Fibroblast of skin of abdomen (primary cell): ENCODE measurements around the gene EPS15.
"Not testable (repeated sequence)": the region's sequence is repeated elsewhere in the genome, so short reads cannot be mapped to it uniquely, and the experiment has no call there.

Source experiments
- DNase-seq: peaks from one replicate; pipeline ENCODE4 v3.0.0-alpha.2; 2013

EPS15 gene

DNA sequence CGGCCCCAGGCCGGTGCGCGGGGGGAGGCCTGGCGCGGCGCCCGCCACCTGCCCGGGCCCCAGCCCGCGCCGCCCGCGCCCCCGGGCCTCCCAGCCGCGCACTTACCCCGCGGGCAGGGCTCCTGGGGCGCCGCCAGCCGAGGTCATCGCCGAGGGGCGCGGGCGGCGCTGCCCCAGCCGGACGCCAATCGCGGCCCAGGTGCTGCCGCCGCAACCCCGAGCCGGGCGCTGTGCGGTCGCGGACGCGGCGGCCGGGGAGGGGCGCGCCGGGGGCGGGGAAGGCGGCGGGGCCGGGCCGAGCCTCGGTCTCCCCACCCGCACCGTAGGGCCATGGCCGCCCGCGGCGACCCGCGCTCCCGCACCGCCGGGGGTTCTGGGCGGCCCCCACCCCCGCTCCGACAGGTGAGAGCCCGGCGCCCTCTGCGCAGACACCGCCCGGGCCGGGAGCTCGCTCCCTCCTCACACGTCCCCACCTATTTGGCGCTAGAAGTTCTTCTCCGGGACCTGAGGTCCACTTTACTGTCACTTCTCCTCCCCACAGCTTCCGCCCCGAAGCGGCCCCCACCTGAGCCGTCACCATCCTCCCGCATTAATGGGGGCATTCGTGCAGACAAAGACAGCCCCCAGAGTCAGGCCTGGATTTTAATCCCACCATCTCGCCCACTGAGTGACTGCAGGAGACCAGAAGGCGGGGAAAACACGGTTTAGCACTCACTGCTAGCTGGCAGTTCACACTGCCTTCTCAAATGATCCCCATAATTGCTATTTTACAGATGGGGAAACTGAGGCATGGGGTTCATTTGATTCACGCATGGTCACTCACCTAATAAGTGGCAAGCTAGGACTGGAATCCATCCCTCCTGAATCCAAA lies 188.5 kb downstream of the EPS15 start, which contains the start of gene TTC39A:
TTC39A (minus strand) TSS at position 232 of the 871 bp plus-strand sequence; CDS start at position 147, 85 bp downstream.
- no peak for DNase-seq

DNA sequence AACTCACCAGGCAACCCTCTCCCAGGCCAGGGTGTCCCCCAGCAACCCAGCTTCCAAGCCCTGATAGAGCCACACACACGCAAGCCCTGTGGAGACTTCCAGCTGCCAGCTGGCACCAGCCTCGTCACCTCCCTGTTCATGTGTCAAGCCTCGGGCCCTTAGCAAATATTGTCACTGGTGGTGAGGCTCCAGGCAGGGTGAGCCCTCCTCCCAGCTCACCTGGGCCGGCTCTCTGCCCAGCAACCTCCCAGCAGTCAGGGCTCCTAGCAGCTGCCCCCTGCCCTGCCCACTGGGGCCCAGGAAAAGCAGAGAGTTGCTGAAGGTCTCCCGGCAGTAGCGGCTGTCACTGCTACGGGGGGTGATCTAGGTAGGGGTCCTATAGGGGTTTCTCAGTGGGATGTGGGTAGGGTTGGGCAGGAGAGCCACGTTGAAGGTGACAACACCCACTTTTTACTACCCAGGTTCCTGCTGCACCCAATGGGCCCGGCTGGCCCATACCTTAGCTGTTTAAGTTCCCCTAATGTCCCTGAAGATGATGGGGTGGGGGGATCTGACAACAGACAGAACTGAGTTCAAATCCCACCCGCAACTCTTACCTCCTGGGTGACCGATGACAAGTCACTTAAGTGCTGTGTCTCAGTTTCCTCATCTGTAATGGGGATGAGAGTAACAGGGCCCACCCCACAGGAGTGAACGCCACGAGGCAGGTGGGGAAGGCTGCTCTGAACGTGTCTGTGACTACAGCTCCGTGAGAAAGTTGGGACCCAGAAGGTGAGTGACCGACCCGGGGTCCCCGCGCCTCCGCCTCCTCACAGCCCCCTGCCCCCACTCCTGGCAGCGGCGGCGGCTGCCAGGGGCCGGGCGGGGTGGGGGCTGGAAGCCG lies 189.4 kb downstream of the EPS15 start:
- no peak for DNase-seq

DNA sequence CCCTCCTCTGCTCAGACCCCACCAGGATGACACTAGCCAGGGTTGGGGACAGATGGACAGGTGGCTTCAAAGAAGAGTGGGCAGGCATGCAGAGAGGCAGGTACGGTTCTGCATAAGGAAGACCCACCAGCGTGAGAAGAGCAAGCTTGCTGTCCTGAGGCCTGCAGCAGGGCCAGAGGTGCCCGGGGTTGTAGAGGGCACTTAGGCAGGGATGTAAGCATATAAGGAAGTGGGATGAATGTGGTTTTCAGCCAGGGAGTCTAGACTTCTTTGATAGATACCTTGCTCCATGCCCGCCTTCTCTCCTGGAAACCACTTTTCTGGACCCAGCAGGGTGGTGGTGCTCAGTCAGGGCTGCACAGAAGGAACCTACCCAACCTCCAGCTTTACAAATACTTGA lies 190.1 kb downstream of the EPS15 start:
- no peak for DNase-seq

DNA sequence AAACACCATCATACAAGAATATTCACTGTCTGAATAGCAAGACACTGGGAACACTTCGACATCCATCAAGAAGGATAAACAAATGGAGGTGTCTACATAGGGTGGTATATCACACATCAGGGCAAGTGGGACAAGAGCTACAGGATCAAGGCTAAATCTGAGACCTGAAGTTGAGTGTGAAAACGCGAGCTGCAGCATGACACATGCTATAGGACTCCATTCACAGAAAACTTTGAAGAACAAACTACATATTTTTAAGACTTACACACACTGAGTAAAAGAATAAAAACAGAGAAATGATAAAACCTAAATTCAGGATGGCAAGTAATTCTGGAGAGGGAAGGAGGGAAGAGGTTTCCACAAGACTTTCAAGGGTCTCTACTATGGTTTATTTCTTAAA lies 190.8 kb downstream of the EPS15 start:
- peak; percentile 52 for DNase-seq

DNA sequence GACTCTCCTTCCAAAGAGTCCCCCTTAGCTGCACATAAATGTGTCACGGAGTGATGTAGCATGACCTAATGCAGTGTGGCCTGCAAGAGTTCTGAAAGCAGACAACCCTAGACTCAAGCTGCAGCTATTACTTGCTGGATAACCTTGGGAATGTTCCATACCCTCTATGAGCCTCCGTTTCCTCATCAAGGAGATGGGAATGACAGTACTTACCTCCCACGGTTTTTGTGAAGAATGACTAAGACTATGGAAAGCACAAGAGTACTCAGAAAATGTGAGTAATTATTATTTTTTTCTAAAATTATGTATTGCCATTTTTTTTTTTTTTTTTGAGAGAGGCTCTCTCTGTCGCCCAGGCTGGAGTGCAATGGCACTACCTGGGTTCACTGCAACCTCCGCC lies 191.7 kb downstream of the EPS15 start:
- DNase-seq: no peak

DNA sequence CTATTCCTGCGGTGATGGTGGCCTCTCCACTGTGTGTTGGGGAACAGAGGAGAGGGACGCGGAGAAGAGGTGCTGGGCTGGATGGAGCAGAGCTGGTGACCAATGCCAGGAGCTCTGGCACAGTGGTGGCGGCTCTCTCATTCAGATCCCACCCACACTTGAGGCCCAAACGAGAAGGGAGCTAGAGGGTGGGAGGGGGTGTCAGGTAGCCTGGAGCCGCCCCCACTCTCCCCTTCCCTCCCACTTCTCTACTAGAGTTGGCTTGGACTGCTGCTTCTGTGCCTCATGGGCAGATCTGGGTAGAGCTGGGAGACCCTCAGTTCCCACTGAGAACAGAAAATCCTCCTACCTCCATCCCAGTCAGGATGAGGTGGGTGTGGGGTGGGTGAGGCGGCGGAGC lies 192.2 kb downstream of the EPS15 start:
- no peak for DNase-seq

DNA sequence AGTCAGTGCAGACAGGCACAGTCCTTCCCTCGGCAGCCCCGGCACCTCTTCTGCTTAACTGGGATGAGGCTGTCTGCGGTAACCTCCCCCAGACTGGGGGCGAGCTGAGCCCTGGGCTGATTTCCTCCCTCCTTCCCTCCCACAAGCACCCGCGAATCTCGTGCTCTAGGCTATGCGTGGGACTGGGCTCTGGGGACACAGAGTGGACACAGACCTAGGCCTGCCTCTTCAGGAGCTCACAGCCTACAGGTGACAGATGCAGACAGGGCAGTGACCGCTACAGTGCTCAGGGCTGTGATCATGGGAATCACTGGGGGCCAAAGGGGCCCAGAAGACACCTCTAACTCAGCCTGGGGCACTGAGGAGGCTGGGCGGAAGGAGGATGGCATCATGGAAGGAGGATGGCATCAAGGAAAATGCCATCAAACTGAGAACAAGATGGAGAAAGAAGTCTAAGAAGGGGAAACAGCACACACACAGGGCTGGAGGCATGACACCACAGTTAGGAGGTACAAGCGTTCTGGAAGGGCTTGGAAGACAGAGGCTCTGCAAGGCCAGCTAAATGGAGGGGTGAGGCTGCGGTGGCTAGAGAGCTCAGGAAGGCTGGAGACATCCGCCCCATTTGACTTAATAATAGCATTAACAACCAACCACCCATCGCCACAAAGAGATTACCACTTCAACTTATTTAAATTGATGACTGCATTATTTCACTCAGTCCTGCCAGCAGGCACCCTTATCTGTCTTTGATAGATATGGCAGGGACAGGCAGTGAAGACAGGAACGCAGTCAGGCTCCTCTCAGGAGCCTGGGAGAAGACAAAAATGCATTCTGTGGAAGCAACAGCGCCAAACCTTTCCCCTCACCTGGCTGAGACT lies 192.9 kb downstream of the EPS15 start:
- DNase-seq: no peak

DNA sequence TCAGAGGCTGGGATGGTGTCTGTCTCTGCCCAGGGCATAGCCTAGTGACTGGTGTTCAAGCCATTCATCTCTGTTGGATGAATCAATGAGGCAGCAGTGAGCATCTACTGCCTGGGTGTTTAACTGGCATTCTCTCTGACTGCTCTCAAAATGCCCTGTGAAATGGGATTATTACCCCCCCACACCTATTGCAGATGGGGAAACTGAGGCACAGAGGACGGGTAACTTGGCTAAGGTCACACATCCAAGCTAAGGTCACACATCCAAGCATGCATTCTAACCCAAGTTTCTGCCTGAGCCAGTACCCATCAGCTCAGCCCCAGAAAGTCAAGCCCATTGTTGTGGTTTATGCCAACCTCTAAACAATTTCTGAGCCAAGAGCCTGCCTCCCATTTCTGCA lies 193.7 kb downstream of the EPS15 start:
- DNase-seq: no peak

DNA sequence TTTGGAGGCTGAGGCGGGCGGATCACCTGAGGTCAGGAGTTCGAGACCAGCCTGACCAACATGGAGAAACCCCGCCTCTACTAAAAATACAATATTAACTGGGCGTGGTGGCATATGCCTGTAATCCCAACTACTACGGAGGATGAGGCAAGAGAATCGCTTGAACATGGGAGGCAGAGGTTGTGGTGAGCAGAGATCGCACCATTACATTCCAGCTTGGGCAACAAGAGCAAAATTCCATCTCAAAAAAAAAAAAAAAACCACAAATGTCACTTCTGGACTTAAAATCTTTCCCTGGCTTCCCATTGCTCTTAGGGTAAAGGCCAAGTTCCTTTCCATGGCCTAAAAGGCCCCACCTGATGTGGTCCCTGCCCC lies 194.1 kb downstream of the EPS15 start:
- not testable (repeated sequence) for DNase-seq

DNA sequence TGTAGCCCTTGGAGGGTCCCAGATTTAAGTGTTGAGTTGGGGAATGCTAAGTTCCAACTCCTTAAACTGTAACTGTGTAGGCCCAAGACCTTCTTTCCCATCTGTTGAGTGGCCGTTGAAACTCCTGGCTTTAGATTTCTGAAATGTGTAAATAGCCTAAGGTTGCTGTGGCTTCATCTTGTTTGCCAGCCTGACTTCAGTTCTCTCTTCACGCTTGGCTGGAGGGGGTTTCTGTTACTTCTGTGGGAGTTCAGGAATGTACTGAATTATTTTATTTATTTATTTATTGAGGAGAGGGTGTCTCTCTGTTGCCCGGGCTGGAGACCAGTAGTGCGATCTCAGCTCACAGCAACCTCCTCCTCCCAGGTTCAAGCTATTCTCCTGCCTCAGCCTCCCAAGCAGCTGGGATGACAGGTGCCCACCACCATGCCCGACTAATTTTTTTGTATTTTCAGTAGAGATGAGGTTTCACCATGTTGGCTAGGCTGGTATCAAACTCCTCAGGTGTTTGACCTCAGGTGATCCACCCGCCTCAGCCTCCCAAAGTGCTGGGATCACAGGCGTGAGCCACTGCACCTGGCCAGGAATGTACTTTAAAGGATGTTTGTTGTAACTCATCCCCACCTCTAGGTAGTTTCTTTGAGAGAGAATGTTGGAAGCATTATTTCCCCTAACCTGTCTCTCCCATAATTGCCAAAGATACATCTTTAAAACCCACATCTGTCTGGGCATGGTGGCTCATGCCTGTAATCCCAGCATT lies 194.6 kb downstream of the EPS15 start:
- no peak for DNase-seq

DNA sequence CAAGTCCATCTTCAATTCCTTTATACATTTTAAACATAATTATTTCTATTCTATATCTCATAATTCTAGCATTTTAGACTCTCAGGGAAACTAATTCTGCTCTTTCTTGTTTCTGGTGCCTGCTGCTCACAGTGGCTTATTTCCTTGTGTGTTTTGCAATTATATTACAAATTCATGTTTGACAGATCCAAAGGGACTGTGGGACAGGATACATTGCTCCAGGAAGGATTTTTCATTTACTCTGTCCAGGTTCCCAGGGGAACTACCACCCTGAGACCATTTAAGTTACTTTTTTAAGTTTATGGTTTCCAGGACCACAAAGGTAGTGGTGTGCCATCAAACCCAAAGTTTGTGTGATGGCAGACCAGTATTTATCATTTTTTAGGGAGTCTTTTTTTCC lies 195.3 kb downstream of the EPS15 start:
- no peak for DNase-seq

DNA sequence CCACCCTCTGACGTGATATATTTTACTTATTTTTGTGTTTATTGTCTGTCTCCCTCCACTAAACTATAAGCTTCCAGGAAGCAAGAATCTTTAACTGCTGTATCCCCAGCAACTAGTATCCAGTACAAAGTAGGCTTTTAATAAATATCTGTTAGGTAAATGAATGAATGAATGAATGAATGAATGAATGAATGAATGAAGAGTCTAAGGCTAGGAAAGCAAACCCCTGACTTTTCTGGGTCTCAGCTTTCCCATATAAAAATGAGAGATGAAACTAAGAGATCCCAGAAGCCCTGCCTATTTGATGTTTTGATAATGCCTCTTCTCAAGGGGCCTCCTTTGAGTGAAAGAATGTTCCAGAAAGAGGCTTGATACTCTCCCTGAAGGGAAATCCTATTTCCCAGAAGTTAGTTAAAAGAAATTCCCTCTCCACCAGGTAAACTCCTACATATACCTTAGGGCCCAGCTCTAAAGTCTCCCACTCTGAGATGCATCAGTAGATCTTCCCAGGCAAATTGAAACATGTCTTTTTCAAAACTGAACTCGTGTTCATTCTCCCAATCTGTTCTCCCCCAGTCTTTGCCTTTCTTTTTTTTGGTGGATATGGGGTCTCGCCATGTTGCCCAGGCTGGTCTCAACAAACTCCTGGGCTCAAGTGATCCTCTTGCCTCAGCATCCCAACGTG lies 196.5 kb downstream of the EPS15 start:
- DNase-seq: no peak

DNA sequence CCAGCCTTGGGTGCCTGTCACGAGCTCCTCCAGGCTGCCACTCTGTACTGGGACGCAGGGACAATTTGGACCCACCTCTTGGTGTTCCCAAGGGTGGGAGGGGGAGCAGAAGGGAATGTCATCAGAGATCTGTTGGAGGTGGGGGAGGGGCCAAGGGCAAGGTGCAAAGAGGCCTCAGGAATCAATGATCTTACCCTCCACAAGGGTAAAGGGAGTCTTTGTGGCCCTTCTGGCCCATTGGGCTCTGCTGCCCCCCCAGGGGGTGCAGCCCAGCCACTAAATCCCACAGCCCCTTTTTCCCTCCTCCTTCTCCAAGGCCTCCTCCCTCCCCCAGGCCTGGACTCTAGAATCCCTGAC lies 197.2 kb downstream of the EPS15 start:
- no peak for DNase-seq

DNA sequence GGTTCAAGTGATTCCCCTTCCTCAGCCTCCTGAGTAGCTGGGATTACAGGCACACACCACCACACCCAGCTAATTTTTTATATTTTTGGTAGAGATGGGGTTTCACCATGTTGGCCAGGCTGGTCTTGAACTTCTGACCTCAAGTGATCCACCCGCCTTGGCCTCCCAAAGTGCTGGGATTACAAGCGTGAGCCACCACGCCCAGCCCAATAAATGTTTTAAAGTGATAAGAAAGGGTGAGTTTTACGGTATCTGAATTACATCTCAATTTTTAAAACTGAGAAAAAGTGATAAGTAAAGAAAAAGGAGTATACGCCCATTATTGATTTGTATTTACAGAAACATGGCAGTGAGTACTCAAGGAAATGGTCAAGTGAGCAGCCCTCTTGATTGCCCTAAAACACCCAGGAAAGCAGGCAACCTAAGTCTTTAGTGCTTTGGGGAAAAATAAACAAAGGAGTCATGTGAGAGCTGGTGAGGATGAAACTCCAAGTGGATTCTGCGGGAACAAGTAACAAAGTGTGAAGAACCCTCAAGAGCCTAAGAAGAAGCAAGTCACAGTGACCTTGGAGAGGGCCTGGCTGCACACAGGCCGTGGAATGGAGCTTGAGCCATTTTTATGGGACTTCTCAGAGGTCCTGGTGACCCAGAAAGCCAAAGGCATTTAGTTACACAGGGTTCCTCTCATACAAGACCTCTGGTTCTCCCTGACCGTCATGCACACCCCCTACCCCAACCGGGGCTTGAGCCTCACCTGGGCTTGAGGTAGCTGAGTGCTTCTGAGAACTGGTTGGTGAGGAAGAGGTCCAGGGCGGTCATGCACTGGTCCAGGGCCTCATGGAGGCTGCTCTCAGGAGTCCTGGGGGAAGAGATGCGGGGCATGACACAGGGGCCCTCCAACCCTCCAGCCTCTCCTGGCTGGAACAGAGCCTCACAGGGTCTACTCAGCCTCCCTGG lies 197.8 kb downstream of the EPS15 start:
- DNase-seq: no peak

DNA sequence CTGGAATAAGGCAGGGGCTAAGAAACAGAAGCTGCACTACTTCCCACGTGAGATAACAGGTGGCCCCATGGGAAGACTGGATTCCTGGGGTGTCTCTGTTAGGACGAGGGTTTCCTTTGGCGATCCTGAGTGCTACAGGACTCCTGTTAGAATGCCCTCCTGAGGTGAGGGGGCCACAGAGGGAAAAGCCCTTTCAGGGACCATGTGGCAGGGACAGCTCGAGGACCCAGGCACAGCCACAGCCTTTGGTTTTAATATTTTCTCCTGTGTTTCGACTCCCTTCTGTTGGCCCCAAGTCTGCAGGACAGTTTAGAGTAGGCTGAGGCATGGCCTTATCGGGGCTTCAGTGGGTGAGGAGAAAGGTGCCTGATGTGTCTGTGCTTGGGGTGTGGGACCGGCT lies 201.3 kb downstream of the EPS15 start:
- no peak for DNase-seq

DNA sequence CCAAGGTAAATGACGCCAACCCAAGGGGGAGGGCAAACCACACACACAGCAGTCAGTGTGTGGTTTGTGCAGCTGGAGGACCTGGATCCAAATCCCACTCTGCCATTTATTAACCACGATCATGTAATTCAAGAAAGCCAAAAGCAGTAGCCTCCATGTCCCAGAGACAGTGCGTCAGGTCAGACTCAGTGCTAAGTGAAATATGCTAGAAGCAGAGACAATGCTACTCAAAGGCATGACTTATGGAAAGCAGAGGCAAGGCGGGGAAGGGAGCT lies 202.3 kb downstream of the EPS15 start:
- DNase-seq: no peak

DNA sequence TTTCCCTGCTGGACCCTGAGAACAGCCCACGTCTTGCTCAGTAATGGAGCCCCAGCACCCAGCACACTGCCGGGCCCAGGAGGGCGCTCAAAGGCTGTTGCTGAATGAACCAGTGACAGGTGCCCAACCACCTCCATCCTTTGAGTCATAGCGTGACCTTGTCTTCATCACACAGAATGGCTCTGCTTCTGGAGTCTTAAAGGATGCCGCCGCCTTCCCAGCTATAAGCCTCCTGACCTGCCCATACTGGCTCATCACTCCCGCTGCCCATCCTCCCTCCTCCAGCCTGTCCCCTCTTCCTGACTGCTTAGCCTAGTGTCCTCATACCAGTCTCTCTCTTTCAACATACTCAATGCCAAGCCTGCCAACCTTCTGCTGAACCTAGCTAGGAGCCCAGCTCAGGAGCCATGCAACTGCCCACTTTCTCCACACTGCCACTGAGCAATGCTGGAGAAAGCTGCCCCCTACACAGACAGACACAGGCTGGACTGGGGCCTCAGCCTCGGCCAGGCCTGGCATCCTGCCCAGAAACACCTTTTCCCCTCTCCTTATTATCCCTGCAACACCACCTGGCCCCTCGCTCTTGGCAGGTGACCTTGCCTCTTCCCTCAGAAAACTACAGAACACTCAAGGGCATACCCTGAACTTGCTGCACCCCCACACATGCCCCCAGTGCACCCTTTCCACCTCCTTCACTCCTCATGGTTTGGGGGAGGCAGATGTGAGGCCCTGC lies 202.8 kb downstream of the EPS15 start:
- no peak for DNase-seq

DNA sequence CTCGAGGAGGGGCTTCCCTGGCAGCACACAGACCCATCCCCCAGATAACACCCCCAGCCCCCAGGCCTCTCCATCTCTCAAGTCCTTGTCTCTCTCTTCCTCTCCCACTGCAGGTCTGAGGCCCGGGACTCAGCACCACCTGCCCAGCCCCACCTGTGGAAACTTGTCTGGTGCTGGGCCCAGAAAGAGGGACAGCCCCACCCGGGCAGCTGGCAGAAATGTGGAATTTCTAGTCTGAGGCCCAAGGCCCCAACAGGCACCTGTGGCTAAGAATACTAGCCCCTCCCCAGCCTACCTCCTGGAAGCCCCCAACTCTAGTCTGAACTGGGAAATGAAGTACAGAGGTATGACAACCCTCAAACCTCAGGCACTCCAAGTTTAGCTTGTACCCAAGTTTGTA lies 204.1 kb downstream of the EPS15 start:
- DNase-seq: no peak

DNA sequence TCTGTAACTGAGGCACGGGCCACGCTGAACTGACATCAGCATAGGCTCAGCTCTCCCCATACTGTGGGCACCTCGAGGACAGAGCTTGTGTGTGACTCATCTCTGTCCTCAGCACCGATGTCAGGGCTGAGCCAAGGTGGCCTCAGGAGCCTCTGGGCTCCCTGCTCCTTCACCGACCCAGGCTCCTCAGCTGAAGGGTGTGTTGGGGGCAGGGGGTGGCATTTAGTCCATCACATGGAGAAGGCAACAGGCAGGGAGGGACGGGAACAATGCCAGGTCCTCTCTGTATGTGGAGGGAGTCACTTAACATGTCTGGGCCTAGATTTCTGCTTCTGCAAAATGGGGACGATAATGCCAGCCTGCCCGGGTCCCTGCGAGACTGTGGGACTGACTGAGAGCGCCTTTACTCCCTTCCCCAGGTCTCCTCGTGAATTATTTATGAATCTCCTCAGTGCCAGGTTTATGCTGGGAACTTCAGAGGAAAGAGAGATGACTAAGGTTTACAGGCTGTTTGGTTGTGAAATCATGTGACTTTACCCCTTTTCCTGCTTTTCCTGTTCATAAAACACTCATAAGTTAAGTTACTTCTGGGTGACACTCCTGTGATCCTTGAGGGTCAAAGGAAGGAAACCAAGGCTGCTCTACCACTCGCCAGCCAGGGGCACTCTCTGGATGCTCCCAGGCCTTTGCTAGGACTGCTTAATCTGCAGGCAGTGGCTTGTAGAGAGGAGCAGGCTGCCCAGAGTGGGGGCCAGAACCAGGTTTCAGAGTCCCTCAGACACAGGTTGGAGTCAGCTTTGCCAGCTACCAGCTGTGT lies 204.9 kb downstream of the EPS15 start:
- peak; percentile 60 for DNase-seq
